PC-9 (cell line): ENCODE data around the gene SLX4IP. TPM values are rescaled to one million over a fixed set of nuclear protein-coding genes. Genes with fewer than 3 reads are reported as not detected.

Experiments
- BruUV-seq: library from RNA; stranded (reverse); fragments of 400-500 nt; replicated peaks from 2 replicates; lab custom pipeline; 2021; lab: Mats Ljungman, UMichigan
- CTCF ChIA-PET: fragments of 300-600 bp; sonication (Branson Sonifier 250); formaldehyde crosslinking; loops from one replicate; lab custom pipeline; 2022; ENCODE audit warnings: antibody characterized with exemption; lab: Charles Lee
- POLR2A ChIA-PET: fragments of 300-600 bp; sonication (Branson Sonifier 250); formaldehyde crosslinking; loops from one replicate; lab custom pipeline; 2022; ENCODE audit warnings: antibody characterized with exemption; ENCODE audit not compliant: unreplicated experiment; lab: Charles Lee
- DNase-seq, 2 experiments: peaks; one replicate each; pipeline versions ENCODE4 v3.0.0 to v3.0.0-alpha.2; 2015 to 2022; ENCODE audit warnings: mixed read lengths in 1 of 2
- H2AFZ ChIP-seq: fragments of 200-600 bp; sonication (generic); 2 replicates; pipeline ENCODE4 v1.8.1; 2017; ENCODE audit warnings: antibody characterized with exemption
- H3F3A ChIP-seq: fragments of 200-600 bp; sonication (generic); 2 replicates; pipeline ENCODE4 v1.8.1; 2017; ENCODE audit warnings: antibody characterized with exemption, mild to moderate bottlenecking, low read depth; ENCODE audit not compliant: insufficient read depth
- H3K27ac ChIP-seq: fragments of 200-600 bp; sonication (generic); 2 replicates; pipeline ENCODE4 v1.6.1; 2016; ENCODE audit warnings: mixed run types
- H3K27me3 ChIP-seq: fragments of 200-600 bp; sonication (generic); 2 replicates; pipeline ENCODE4 v1.6.1; 2016; ENCODE audit warnings: low read depth, mixed run types; ENCODE audit not compliant: insufficient read depth
- H3K36me3 ChIP-seq: fragments of 200-600 bp; sonication (generic); 2 replicates; pipeline ENCODE4 v1.6.1; 2016; ENCODE audit warnings: low read depth, mixed run types
- H3K4me1 ChIP-seq: fragments of 200-600 bp; sonication (generic); replicated peaks from 2 replicates; pipeline ENCODE4 v1.6.1; 2016; ENCODE audit warnings: mixed run types; ENCODE audit not compliant: insufficient read depth
- H3K4me2 ChIP-seq: fragments of 200-600 bp; sonication (generic); 2 replicates; pipeline ENCODE4 v1.6.1; 2017; ENCODE audit warnings: mixed run types
- H3K4me3 ChIP-seq: fragments of 200-600 bp; sonication (generic); 2 replicates; pipeline ENCODE4 v1.6.1; 2016; ENCODE audit warnings: mixed run types
- H3K79me2 ChIP-seq: fragments of 200-600 bp; sonication (generic); 2 replicates; pipeline ENCODE4 v1.6.1; 2017; ENCODE audit warnings: low read depth, mixed run types
- H3K9me2 ChIP-seq: fragments of 200-600 bp; sonication (generic); 2 replicates; pipeline ENCODE4 v1.8.1; 2017; ENCODE audit warnings: mild to moderate bottlenecking; ENCODE audit not compliant: insufficient read depth
- H3K9me3 ChIP-seq: fragments of 200-600 bp; sonication (generic); 2 replicates; pipeline ENCODE4 v1.8.1; 2016; ENCODE audit warnings: low read depth; ENCODE audit not compliant: insufficient read depth
- H4K20me1 ChIP-seq: fragments of 200-600 bp; sonication (generic); 2 replicates; pipeline ENCODE4 v1.8.1; 2017; ENCODE audit not compliant: insufficient read depth
- CTCF ChIP-seq: fragments of 200-600 bp; sonication (generic); conservative IDR thresholded peaks from 2 replicates; pipeline ENCODE4 v1.6.1; 2017; ENCODE audit warnings: mixed run types, antibody characterized with exemption, mild to moderate bottlenecking, moderate library complexity
- EZH2 ChIP-seq: fragments of 200-600 bp; sonication (generic); IDR thresholded peaks from 2 replicates; pipeline ENCODE4 v1.8.0; 2017; ENCODE audit warnings: antibody characterized with exemption, low read depth
- intact Hi-C: fragments of 100-400 bp; cut with micrococcal nuclease; formaldehyde crosslinking; loops from one replicate; pipeline ENCODE4 v1.10.0; 2022; ENCODE audit not compliant: unreplicated experiment
- total RNA-seq: library from RNA; stranded (reverse); gene quantifications from 2 replicates; pipeline ENCODE4 v1.2.3, GENCODE V29; 2021

Gene SLX4IP
- total RNA-seq, 1 experiment from 2014 or later: 13.4 TPM

- intact Hi-C loops: loop anchor here (5.0 kb wide), 1 partner anchor 1259 kb away; no protein-coding TSS in a partner anchor
- Histone ChIP-seq H3F3A (peaks cover 19% of the 10 kb centered on the region), H3K9me3 (no peaks in the 10 kb centered on the region), H3K79me2 (0 out of 2 replicates have a peak, but pooled peaks cover 6% of the 10 kb centered on the region), H3K9me2 (no peaks in the 10 kb centered on the region), H3K27ac (peak overlapping the region; percentile 87), H3K27me3 (no peaks in the 10 kb centered on the region), H3K36me3 (no peaks in the 10 kb centered on the region; the same call in 1 of the 2 replicates), H4K20me1 (no peaks in the 10 kb centered on the region), H2AFZ (no peak overlapping the region), H3K4me3 (no peak overlapping the region), H3K4me1 (peaks cover 42% of the 10 kb centered on the region), H3K4me2 (no peak overlapping the region)
- no peak for DNase-seq
- CTCF ChIA-PET: no interaction called here
- TF ChIP-seq CTCF: no peak
- no peak for TF ChIP-seq EZH2
- BruUV-seq: no TSS peak
- POLR2A ChIA-PET: interaction anchor here (0.6 kb wide), 1 partner anchor 13 kb away, joined by 3 read pairs; no protein-coding TSS in a partner anchor
Observed at GRCh38 chr20:10603378-10603777, 168.3 kb downstream of the SLX4IP start.

GRCh38 chr20:10603971-10604864 lies 169.1 kb downstream of the SLX4IP start:
- no peak overlapping the region for H3K4me3 ChIP-seq
- DNase-seq: peak; percentile 63 to 84
- BruUV-seq: no TSS peak
- H3K4me2 ChIP-seq: peak overlapping the region; percentile 46
- no peak overlapping the region for H2AFZ ChIP-seq
- no peaks in the 10 kb centered on the region for H4K20me1 ChIP-seq
- no peaks in the 10 kb centered on the region for H3K27me3 ChIP-seq
- H3K9me2 ChIP-seq: no peaks in the 10 kb centered on the region
- H3F3A ChIP-seq: peaks cover 13% of the 10 kb centered on the region
- no peak for TF ChIP-seq CTCF
- POLR2A ChIA-PET: interaction anchor here (0.6 to 1.1 kb wide), 5 partner anchors 10 to 67 kb away, joined by 3 to 20 read pairs (median 3); no protein-coding TSS in a partner anchor
- H3K4me1 ChIP-seq: peaks cover 34% of the 10 kb centered on the region
- intact Hi-C loops: loop anchor here (2.0 to 5.0 kb wide), 3 partner anchors 45 to 1258 kb away; no protein-coding TSS in a partner anchor
- CTCF ChIA-PET: interaction anchor here (0.6 to 1.2 kb wide), 2 partner anchors 46 to 351 kb away, joined by 3 read pairs; no protein-coding TSS in a partner anchor
- 0 out of 2 replicates have a peak, but pooled peaks cover 6% of the 10 kb centered on the region for H3K79me2 ChIP-seq
- no peaks in the 10 kb centered on the region for H3K9me3 ChIP-seq
- H3K27ac ChIP-seq: peak overlapping the region; percentile 87
- no peaks in the 10 kb centered on the region; the same call in 1 of the 2 replicates for H3K36me3 ChIP-seq

- Histone ChIP-seq H3K9me2 (no peaks in the 10 kb centered on the region), H2AFZ (no peak overlapping the region), H3K27ac (peak overlapping the region; percentile 87), H3K79me2 (0 out of 2 replicates have a peak, but pooled peaks cover 6% of the 10 kb centered on the region), H3K27me3 (no peaks in the 10 kb centered on the region), H3K9me3 (no peaks in the 10 kb centered on the region), H3K4me2 (peak overlapping the region; percentile 31), H4K20me1 (no peaks in the 10 kb centered on the region), H3K4me3 (no peak overlapping the region), H3K4me1 (peaks cover 35% of the 10 kb centered on the region), H3K36me3 (no peaks in the 10 kb centered on the region; the same call in 1 of the 2 replicates), H3F3A (peaks cover 11% of the 10 kb centered on the region; the same call in 1 of the 2 replicates)
- intact Hi-C loops: loop anchor here (2.0 to 5.0 kb wide), 3 partner anchors 46 to 1257 kb away; no protein-coding TSS in a partner anchor
- TF ChIP-seq CTCF (no peak), EZH2 (no peak)
- CTCF ChIA-PET: interaction anchor here (0.6 to 1.2 kb wide), 2 partner anchors 45 to 350 kb away, joined by 3 read pairs; no protein-coding TSS in a partner anchor
- POLR2A ChIA-PET: interaction anchor here (0.7 to 1.1 kb wide), 2 partner anchors 10 to 66 kb away, joined by 3 to 14 read pairs; no protein-coding TSS in a partner anchor
- no TSS peak for BruUV-seq
- no peak for DNase-seq
Observed at GRCh38 chr20:10604865-10605440, 169.8 kb downstream of the SLX4IP start.
